ENCODE data around the gene CEP104.

Gene CEP104

DNA sequence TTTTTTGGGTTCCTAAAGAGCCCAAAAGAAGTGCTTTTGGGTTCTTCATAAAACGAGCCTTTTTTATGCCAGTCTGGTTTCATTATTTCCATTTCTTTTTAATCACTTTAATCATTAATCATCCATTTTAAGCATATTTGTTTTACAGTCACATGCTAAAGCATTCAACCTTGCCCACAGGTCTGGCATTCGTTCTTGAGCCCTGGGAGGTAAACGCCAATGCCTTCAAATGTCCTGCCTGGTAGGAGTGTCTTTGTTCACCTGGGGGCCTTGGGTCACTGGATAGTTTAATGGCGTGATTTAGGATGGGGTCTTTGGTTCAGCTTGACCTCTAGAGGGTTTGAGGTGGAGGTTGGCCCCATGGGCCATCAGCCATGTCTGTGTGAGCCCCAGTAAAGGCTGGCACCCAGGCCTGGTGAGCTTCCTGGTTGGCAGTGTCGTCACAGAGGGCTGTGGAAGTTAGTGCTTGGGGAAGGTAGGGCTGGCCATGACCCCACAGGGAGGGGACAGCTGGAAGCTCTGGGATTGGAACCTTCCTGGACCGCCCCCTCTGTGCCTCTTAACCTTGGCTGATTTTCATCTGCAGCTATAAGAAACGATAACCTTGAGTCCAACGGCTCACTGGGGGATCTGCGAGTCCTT lies 22.9 kb upstream of the CEP104 start:
- H3K27ac ChIP-seq (replicated peaks) = no peak overlapping the region
- TF ChIP-seq POLR2AphosphoS5 (IDR thresholded peaks at IDR 0.05; ENCODE audit: low read depth) (no peak), REST (IDR thresholded peaks at IDR 0.05; ENCODE audit: insufficient replicate concordance, low read depth) (no peak), GABPA (IDR thresholded peaks at IDR 0.05; ENCODE audit: low read depth) (no peak), CTCF (IDR thresholded peaks at IDR 0.05; ENCODE audit: insufficient read depth, low read length) (no peak), SPI1 (IDR thresholded peaks at IDR 0.05; ENCODE audit: borderline replicate concordance, low read depth) (no peak)
- H3K4me3 ChIP-seq (replicated peaks; ENCODE audit: insufficient read depth, low read length) = no peak overlapping the region
- no peaks in the 10 kb centered on the region for H3K27me3 ChIP-seq (ENCODE audit: insufficient read depth, poor library complexity, severe bottlenecking)
- DNase-seq (ENCODE audit: low read depth in 1 of 2, low spot score in 1 of 2) = no peak

DNA sequence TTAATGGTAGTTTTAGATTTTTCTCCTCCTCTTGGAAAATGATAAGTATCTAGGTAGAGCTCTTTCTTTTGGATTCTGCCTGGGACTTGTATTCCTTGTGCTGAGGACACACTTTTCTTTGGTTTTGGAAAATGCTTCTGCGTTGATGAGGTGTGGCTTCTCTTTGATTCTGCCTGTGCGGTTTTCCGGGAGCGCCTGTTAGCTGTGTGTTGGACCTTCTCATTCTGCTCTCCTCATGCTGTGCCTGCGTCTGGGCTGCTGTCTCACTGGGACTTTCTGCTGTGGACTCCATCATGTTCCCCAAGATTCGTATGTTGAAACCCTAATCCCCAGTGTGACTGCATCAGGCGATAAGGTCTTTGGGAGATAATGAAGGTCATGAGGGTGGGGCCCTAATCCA lies 22.1 kb upstream of the CEP104 start:
- DNase-seq (ENCODE audit: low read depth in 1 of 2, low spot score in 1 of 2) = no peak
- H3K4me3 ChIP-seq (replicated peaks; ENCODE audit: insufficient read depth, low read length) = no peak overlapping the region
- no peak for TF ChIP-seq REST (IDR thresholded peaks at IDR 0.05; ENCODE audit: insufficient replicate concordance, low read depth)

GRCh38 chr1:3876716-3877115 lies 19.7 kb upstream of the CEP104 start:
- DNase-seq (ENCODE audit: low read depth in 1 of 2, low spot score in 1 of 2) = no peak
- TF ChIP-seq GABPA (IDR thresholded peaks at IDR 0.05; ENCODE audit: low read depth) (no peak), SPI1 (IDR thresholded peaks at IDR 0.05; ENCODE audit: borderline replicate concordance, low read depth) (no peak), POLR2AphosphoS5 (IDR thresholded peaks at IDR 0.05; ENCODE audit: low read depth) (no peak), CTCF (IDR thresholded peaks at IDR 0.05; ENCODE audit: insufficient read depth, low read length) (no peak), REST (IDR thresholded peaks at IDR 0.05; ENCODE audit: insufficient replicate concordance, low read depth) (no peak)
- Histone ChIP-seq H3K27ac (replicated peaks) (no peak overlapping the region), H3K4me3 (replicated peaks; ENCODE audit: insufficient read depth, low read length) (no peak overlapping the region), H3K27me3 (ENCODE audit: insufficient read depth, poor library complexity, severe bottlenecking) (no peaks in the 10 kb centered on the region)

More for the DNA sequence above, 22.1 kb upstream of the CEP104 start:
- no peaks in the 10 kb centered on the region for H3K27me3 ChIP-seq (ENCODE audit: insufficient read depth, poor library complexity, severe bottlenecking)
- no peak overlapping the region for H3K27ac ChIP-seq (replicated peaks)

Measured in HL-60 (cell line).